Peyer's patch (tissue), 4 donors: Measurements from ENCODE around the gene EYS.

Experiments
- CTCF ChIP-seq, 6 experiments: fragments of 450-650 bp in 4 of 6; fragments of 200-600 bp in 2 of 6; sonication (generic) in 1 of 6; IDR thresholded peaks; one replicate each; pipeline ENCODE4 v1.5.1; 2017 to 2019; ENCODE audit warnings: antibody characterized with exemption in 6 of 6, mild to moderate bottlenecking in 3 of 6, moderate library complexity in 1 of 6
- POLR2A ChIP-seq, 2 donors: fragments of 450-650 bp; IDR thresholded peaks; one replicate each; pipeline ENCODE4 v1.5.1; 2017; ENCODE audit warnings: antibody characterized with exemption in 2 of 2, mild to moderate bottlenecking in 2 of 2, moderate library complexity in 2 of 2

- no peak for TF ChIP-seq POLR2A (IDR thresholded peaks at IDR 0.05)
- no peak for TF ChIP-seq CTCF (IDR thresholded peaks at IDR 0.05)
These were observed 792.9 kb downstream of the EYS start for GRCh38 chr6:64914124-64914523.
